ENCODE measurements around the gene SNCAIP.

The SNCAIP gene

DNA sequence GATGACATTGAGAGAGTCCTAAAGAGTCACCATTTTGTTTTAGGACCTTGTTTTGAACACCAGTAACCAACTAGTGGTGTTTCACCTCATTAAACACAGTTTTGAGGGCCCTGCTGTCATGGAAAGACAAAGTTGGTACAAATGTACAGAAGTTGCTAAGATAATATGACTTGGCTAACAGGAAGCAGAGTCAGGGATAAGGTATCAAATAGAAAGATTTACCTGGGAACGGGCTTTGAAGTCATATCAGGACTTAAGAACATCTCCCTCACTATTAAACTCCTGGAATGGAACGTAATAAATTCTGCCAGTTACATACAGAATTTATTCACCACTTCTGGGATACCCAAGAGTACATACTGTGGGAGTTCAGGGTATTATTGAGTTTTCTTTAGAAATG, 115.6 kb downstream of the SNCAIP start:
- no peak for DNase-seq (ENCODE audit: low spot score)
- Histone ChIP-seq H3K4me1 (ENCODE audit: insufficient read depth, poor library complexity, severe bottlenecking) (no peaks in the 10 kb centered on the region), H3K36me3 (ENCODE audit: low read depth) (no peaks in the 10 kb centered on the region), H3K9me3 (ENCODE audit: severe bottlenecking) (no peaks in the 10 kb centered on the region), H3K27ac (ENCODE audit: poor library complexity, severe bottlenecking) (no peak overlapping the region), H3K27me3 (ENCODE audit: insufficient read depth, poor library complexity, severe bottlenecking) (peaks cover 2% of the 10 kb centered on the region), H3K4me3 (ENCODE audit: severe bottlenecking) (no peak overlapping the region)
- TF ChIP-seq, protein P1, sequence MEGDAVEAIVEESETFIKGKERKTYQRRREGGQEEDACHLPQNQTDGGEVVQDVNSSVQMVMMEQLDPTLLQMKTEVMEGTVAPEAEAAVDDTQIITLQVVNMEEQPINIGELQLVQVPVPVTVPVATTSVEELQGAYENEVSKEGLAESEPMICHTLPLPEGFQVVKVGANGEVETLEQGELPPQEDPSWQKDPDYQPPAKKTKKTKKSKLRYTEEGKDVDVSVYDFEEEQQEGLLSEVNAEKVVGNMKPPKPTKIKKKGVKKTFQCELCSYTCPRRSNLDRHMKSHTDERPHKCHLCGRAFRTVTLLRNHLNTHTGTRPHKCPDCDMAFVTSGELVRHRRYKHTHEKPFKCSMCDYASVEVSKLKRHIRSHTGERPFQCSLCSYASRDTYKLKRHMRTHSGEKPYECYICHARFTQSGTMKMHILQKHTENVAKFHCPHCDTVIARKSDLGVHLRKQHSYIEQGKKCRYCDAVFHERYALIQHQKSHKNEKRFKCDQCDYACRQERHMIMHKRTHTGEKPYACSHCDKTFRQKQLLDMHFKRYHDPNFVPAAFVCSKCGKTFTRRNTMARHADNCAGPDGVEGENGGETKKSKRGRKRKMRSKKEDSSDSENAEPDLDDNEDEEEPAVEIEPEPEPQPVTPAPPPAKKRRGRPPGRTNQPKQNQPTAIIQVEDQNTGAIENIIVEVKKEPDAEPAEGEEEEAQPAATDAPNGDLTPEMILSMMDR (IDR thresholded peaks at IDR 0.05; ENCODE audit: poor library complexity, severe bottlenecking): no peak
- no peak for ATAC-seq (ENCODE audit: low read depth)

- Histone ChIP-seq H3K9me3 (ENCODE audit: severe bottlenecking) (no peaks in the 10 kb centered on the region), H3K4me1 (ENCODE audit: insufficient read depth, poor library complexity, severe bottlenecking) (no peaks in the 10 kb centered on the region), H3K36me3 (ENCODE audit: low read depth) (no peaks in the 10 kb centered on the region), H3K27me3 (ENCODE audit: insufficient read depth, poor library complexity, severe bottlenecking) (peaks cover 2% of the 10 kb centered on the region), H3K4me3 (ENCODE audit: severe bottlenecking) (no peak overlapping the region), H3K27ac (ENCODE audit: poor library complexity, severe bottlenecking) (no peak overlapping the region)
- ATAC-seq (ENCODE audit: low read depth) (no peak), DNase-seq (ENCODE audit: low spot score) (no peak)
- TF ChIP-seq, protein P1 (IDR thresholded peaks at IDR 0.05; ENCODE audit: poor library complexity, severe bottlenecking): no peak
These were observed 117.7 kb downstream of the SNCAIP start for GRCh38 chr5:122429545-122430318.

GRCh38 chr5:122430319-122430586, 118.2 kb downstream of the SNCAIP start:
- H3K27ac ChIP-seq (ENCODE audit: poor library complexity, severe bottlenecking): no peak overlapping the region
- no peaks in the 10 kb centered on the region for H3K4me1 ChIP-seq (ENCODE audit: insufficient read depth, poor library complexity, severe bottlenecking)
- no peak for DNase-seq (ENCODE audit: low spot score)
- TF ChIP-seq, protein P1 (IDR thresholded peaks at IDR 0.05; ENCODE audit: poor library complexity, severe bottlenecking): no peak
- no peaks in the 10 kb centered on the region for H3K9me3 ChIP-seq (ENCODE audit: severe bottlenecking)
- H3K4me3 ChIP-seq (ENCODE audit: severe bottlenecking): no peak overlapping the region
- H3K36me3 ChIP-seq (ENCODE audit: low read depth): no peaks in the 10 kb centered on the region
- no peak for ATAC-seq (ENCODE audit: low read depth)
- peaks cover 2% of the 10 kb centered on the region for H3K27me3 ChIP-seq (ENCODE audit: insufficient read depth, poor library complexity, severe bottlenecking)

DNA sequence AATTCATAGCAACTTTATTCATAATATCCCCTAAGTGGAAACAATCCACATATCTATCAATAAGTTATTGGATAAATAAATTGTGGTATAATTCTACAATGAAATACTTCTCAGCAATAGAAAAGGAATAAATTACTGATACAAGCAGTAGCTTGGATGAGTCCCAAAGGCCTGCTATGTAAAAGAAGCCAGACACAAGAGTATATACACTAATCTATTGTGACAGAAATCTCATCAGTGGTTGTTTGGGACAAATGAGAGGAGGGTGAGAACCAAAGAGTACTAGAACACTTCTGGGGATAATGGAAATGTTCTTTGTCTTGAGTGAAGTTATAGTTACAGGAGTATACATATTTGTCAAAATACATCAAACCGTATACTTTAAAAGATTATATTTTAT, 119.3 kb downstream of the SNCAIP start:
- Histone ChIP-seq H3K4me1 (ENCODE audit: insufficient read depth, poor library complexity, severe bottlenecking) (no peaks in the 10 kb centered on the region), H3K36me3 (ENCODE audit: low read depth) (no peaks in the 10 kb centered on the region), H3K9me3 (ENCODE audit: severe bottlenecking) (no peaks in the 10 kb centered on the region), H3K27me3 (ENCODE audit: insufficient read depth, poor library complexity, severe bottlenecking) (peaks cover 2% of the 10 kb centered on the region), H3K4me3 (ENCODE audit: severe bottlenecking) (no peak overlapping the region), H3K27ac (ENCODE audit: poor library complexity, severe bottlenecking) (no peak overlapping the region)
- no peak for DNase-seq (ENCODE audit: low spot score)
- ATAC-seq (ENCODE audit: low read depth): no peak
- TF ChIP-seq, protein P1 (IDR thresholded peaks at IDR 0.05; ENCODE audit: poor library complexity, severe bottlenecking): no peak

- H3K36me3 ChIP-seq (ENCODE audit: low read depth): no peaks in the 10 kb centered on the region
- TF ChIP-seq, protein P1 (IDR thresholded peaks at IDR 0.05; ENCODE audit: poor library complexity, severe bottlenecking): no peak
- no peak overlapping the region for H3K27ac ChIP-seq (ENCODE audit: poor library complexity, severe bottlenecking)
- ATAC-seq (ENCODE audit: low read depth): no peak
- DNase-seq (ENCODE audit: low spot score): no peak
- H3K9me3 ChIP-seq (ENCODE audit: severe bottlenecking): no peaks in the 10 kb centered on the region
- peaks cover 2% of the 10 kb centered on the region for H3K27me3 ChIP-seq (ENCODE audit: insufficient read depth, poor library complexity, severe bottlenecking)
- H3K4me3 ChIP-seq (ENCODE audit: severe bottlenecking): no peak overlapping the region
- H3K4me1 ChIP-seq (ENCODE audit: insufficient read depth, poor library complexity, severe bottlenecking): no peaks in the 10 kb centered on the region
These were observed 122.4 kb downstream of the SNCAIP start for GRCh38 chr5:122434205-122434970.

All from RWPE2 (cell line).